SJCRH30 (cell line): ENCODE measurements around the gene ACVR2B. TPM values are rescaled to one million over a fixed set of nuclear protein-coding genes. Genes with fewer than 3 reads are reported as not detected.
"Not testable (repeated sequence)": the region's sequence is repeated elsewhere in the genome, so short reads cannot be mapped to it uniquely, and the experiment has no call there.

Experiments used
- DNase-seq, 2 experiments: peaks; one replicate each; pipeline ENCODE4 v3.0.0-alpha.2; 2015 to 2020
- H3K27ac ChIP-seq: fragments of 250-450 bp; sonication (Bioruptor Pico); 2 replicates; pipeline ENCODE4 v1.5.1; 2020; ENCODE audit warnings: mild to moderate bottlenecking, moderate library complexity
- H3K27me3 ChIP-seq: fragments of 250-450 bp; sonication (Bioruptor Pico); 2 replicates; pipeline ENCODE4 v1.5.1; 2020; ENCODE audit warnings: mild to moderate bottlenecking, moderate library complexity
- H3K36me3 ChIP-seq: fragments of 250-450 bp; sonication (Bioruptor Pico); 2 replicates; pipeline ENCODE4 v1.5.1; 2020; ENCODE audit warnings: mild to moderate bottlenecking, moderate library complexity
- H3K4me1 ChIP-seq: fragments of 250-450 bp; sonication (Bioruptor Pico); 2 replicates; pipeline ENCODE4 v1.5.1; 2020; ENCODE audit warnings: mild to moderate bottlenecking, moderate library complexity
- H3K4me3 ChIP-seq: fragments of 250-450 bp; sonication (Bioruptor Pico); 2 replicates; pipeline ENCODE4 v1.5.1; 2020; ENCODE audit warnings: mild to moderate bottlenecking, moderate library complexity
- H3K9me3 ChIP-seq: fragments of 250-450 bp; sonication (Bioruptor Pico); replicated peaks from 2 replicates; pipeline ENCODE4 v1.5.1; 2020; ENCODE audit warnings: mild to moderate bottlenecking, moderate library complexity
- total RNA-seq: library from RNA; depleted of rRNA; stranded (reverse); fragments of >200 nt; shearing (Covaris generic); gene quantifications from 2 replicates; pipeline ENCODE4 v1.2.3, GENCODE V29; 2014; rRNA removed

Gene ACVR2B
- 27.8 and 29.1 TPM in 2 replicates for total RNA-seq

DNA sequence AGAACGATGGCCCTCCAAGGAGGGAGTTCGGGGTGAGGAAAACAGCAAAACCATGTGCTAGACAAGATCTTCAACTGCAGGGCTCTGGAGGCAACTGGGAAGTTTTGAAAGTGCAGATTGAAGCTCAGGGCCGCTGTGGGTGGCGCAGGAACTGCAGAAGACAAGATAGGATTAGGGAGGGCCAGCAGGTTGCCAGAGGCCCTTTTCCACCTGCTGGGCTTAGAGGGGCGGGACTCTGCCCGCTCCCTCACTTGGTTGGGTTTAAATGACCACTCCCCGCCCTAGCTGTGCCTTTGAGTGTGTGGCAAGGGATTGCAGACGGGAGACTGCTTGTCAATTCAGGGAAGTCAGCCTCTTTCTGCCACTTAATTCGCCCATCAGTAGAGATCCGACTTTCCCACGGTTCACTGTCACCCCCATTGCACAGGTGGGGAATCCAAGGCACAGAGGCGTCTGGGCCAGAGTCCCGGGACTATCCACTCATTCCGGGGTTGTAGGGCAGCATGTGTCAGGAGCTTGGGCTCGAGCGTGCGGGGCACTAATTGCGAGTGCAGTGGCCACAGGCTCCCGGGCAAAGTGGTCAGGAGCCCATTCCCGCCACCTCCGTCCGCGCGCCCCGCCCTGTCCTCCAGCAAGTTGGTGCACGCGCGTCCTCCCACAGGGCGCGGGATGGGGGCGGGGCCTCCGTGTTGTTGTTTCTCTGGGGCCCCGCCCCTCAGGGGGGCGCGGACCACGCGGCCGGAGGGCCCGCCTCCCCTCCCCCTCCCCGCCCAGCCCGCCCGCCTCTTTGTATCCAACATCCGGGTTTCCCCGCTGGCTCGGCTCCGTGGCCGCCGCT lies at the start of gene ACVR2B:
TSS of gene ACVR2B (plus strand) at position 816 of the 838 bp plus-strand sequence. CDS start 433 bp downstream, outside the sequence.
- Histone ChIP-seq H3K9me3 (no peaks in the 10 kb centered on the region), H3K27me3 (no peaks in the 10 kb centered on the region), H3K4me3 (peak within 1 kb of the TSS; percentile 91), H3K27ac (peak within 1 kb of the TSS; percentile 86), H3K36me3 (no peaks in the 10 kb centered on the region), H3K4me1 (no peaks in the 10 kb centered on the region; the same call in 1 of the 2 replicates)
- DNase-seq, result peak; percentile 80 to 86

DNA sequence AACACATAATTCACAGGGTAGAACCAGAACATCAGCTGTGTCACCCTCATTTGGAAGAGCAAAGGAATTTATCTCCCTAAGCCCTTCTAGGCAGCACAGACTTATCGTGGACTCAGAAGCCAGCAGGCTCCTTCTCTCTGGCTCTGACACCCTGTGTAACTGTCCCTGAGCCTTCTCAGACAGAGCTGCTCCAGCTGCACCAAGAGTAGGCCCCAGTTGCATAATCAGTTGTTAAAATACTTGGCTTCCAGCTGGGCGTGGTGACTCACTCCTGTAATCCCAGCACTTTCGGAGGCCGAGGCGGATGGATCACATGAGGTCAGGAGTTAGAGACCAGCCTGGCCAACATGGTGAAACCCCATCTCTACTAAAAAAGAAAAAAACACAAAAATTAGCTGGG lies 49.4 kb upstream of the ACVR2B start:
- H3K4me3 ChIP-seq, result no peak overlapping the region
- H3K36me3 ChIP-seq, result no peaks in the 10 kb centered on the region; the same call in 1 of the 2 replicates
- H3K4me1 ChIP-seq, result no peaks in the 10 kb centered on the region
- H3K27me3 ChIP-seq, result no peaks in the 10 kb centered on the region
- DNase-seq, result no peak
- H3K27ac ChIP-seq, result no peak overlapping the region
- no peaks in the 10 kb centered on the region for H3K9me3 ChIP-seq

DNA sequence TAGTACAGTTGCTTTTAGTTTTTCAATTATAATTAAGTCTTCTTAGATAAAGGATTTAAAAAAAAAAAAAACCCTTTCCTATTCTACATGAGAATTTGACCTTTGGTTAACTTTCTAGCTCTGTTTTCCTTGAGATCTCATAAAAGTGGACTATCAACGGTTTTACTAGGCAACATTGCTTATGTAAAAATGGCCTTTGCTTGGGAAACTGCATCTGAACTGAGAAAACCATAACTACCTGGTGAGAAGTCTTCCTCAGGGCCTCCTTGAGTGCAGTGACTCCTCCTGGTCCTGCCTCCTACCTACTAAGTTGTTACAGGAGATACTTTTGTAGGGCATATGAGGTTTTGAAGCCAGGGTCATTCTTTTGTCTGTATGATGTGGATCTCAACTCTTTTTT lies 42.1 kb upstream of the ACVR2B start:
- Histone ChIP-seq H3K27me3 (no peaks in the 10 kb centered on the region), H3K27ac (no peak overlapping the region), H3K4me3 (no peak overlapping the region), H3K36me3 (no peaks in the 10 kb centered on the region), H3K9me3 (no peaks in the 10 kb centered on the region), H3K4me1 (no peaks in the 10 kb centered on the region)
- DNase-seq, result no peak

DNA sequence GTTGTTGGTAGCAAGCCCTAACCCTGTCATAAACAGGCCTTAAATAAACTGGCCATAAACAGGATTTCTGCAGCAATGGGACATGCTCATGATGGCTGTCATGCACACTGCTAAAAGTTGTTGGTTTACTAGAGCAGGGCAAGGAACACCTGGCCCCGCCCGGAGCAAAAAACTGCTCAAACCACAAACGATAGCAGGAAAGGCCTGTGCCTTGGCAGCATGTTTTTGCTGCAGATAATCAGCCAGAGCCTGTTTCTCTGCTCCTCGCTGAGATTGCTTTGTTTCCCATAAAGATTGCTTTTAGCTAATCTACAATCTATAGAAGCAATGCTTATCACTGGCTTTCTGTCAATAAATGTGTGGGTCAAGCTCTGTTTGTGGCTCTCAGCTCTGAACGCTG lies 32.9 kb upstream of the ACVR2B start:
- not testable (repeated sequence) for H3K9me3 ChIP-seq, H3K27me3 ChIP-seq, DNase-seq, H3K4me3 ChIP-seq, H3K4me1 ChIP-seq, H3K36me3 ChIP-seq, H3K27ac ChIP-seq

DNA sequence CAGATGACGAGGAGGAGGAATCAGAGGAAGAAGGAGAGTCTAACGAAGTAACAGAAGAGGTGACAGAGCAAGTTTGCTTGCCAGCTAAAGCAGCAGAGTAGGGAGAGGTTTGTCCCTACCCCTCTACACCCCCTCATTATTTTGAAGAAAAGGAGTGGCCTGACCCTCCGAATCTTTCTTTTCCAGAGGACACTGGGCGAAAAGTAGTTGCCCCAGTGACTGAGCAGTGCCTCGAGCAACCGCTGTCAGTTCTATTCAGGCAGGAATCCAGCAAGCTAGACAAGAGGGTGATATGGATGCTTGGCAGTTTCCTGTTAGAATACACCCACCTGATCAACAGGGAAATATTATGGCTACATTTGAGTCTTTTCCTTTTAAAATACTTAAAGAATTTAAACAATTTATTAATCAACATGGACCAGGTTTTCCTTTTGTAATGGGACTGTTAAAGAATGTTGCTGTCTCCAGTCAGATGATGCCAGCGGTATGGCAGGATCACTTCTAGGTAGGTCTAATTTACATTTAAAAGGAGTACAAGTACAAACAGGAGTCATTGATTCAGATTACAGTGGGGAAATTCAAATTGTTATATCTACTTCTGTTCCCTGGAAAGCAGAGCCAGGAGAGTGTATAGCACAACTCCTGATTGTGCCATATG lies 31.9 kb upstream of the ACVR2B start:
- no peaks in the 10 kb centered on the region for H3K36me3 ChIP-seq
- no peaks in the 10 kb centered on the region for H3K9me3 ChIP-seq
- H3K27ac ChIP-seq, result no peak overlapping the region
- H3K4me3 ChIP-seq, result no peak overlapping the region
- no peak for DNase-seq
- no peaks in the 10 kb centered on the region for H3K27me3 ChIP-seq
- no peaks in the 10 kb centered on the region for H3K4me1 ChIP-seq

DNA sequence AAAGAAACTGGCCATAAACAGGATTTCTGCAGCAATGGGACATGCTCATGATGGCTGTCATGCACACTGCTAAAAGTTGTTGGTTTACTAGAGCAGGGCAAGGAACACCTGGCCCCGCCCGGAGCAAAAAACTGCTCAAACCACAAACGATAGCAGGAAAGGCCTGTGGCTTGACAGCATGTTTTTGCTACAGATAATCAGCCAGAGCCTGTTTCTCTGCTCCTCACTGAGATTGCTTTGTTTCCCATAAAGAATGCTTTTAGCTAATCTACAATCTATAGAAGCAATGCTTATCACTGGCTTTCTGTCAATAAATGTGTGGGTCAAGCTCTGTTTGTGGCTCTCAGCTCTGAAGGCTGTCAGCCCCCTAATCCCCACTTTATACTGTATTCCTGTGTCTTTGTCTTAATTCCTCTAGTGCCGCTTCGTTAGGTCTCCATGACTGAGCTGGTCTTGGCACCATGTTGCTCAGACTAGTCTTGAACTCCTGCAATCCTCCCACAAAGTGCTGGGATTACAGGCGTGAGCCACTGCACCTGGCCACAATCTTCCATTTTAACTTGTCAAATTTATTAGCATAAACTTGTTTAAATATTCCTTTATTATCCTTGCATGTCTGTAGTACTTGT lies 26.8 kb upstream of the ACVR2B start:
- not testable (repeated sequence) for H3K9me3 ChIP-seq, H3K36me3 ChIP-seq, H3K4me3 ChIP-seq, H3K4me1 ChIP-seq, DNase-seq, H3K27me3 ChIP-seq, H3K27ac ChIP-seq

DNA sequence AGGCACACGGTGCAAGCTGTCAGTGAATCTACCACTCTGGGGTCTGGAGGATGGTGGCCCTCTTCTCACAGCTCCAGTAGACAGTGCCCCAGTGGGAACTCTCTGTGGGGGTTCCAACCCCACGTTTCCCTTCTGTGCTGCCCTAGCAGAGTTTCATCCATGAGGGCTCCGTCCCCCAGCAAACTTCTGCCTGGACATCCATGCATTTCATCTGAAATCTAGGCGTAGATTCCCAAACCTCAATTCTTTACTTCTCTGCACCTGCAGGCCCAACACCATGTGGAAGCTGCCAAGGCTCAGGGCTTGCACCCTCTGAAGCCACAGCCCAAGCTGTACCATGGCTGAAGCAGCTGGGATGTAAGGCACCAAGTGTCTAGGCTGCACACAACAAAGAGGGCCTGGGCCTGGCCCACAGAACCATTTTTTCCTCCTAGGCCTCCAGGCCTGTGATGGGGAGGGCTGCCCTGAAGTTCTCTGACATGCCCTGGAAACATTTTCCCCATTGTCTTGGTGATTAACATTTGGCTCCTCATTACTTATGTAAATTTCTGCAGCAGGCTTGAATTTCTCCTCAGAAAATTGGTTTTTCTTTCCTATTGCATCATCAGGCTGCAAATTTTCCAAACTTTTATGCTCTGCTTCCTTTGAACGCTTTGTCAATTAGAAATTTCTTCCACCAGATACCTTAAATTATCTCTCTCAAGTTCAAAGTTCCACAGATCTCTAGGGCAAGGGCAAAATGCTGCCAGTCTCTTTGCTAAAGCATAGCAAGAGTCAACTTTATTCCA lies 20.6 kb upstream of the ACVR2B start:
- H3K36me3 ChIP-seq, DNase-seq, H3K9me3 ChIP-seq, H3K4me3 ChIP-seq, H3K4me1 ChIP-seq, H3K27ac ChIP-seq, H3K27me3 ChIP-seq: not testable (repeated sequence)

DNA sequence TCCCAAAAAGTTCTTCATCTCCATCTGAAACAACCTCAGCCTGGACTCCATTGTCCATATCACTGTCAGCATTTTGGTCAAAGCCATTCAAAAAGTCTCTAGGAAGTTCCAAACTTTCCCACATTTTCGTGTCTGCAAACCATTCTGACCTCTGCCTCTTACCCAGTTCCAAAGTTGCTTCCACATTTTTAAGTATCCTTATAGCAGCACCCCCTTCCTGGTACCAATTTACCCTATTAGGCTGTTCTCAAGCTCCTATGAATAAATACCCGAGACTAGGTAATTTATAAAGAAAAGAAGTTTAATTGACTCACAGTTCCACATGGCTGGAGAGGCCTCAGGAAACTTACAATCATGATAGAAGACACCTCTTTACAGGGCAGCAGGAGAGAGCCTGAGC lies 20.0 kb upstream of the ACVR2B start:
- H3K27me3 ChIP-seq, H3K4me1 ChIP-seq, H3K4me3 ChIP-seq, H3K36me3 ChIP-seq, DNase-seq, H3K27ac ChIP-seq, H3K9me3 ChIP-seq: not testable (repeated sequence)

DNA sequence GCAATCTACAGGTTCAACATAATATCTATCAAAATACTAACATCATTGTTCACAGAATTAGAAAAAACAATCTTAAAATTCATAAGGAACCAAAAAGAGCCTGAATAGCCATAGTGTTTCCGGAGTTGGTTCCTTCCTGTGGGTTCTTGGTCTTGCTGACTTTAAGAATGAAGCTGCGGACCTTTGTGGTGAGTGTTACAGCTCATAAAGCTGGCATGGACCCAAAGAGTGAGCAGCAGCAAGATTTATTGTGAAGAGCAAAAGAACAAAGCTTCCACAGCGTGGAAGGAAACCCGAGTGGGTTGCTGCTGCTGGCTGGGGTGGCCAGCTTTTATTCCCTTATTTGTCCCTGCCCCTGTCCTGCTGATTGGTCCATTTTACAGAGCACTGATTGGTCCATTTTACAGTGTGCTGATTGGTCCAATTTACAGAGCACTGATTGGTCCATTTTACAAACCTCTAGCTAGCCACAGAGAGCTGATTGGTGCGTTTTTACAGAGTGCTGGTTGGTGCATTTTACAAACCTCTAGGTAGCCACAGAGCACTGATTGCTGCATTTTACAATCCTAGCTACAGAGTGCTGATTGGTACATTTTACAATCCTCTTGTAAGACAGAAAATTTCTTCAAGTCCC lies 15.1 kb upstream of the ACVR2B start:
- not testable (repeated sequence) for H3K36me3 ChIP-seq, H3K9me3 ChIP-seq, DNase-seq, H3K27ac ChIP-seq, H3K4me3 ChIP-seq, H3K4me1 ChIP-seq, H3K27me3 ChIP-seq

DNA sequence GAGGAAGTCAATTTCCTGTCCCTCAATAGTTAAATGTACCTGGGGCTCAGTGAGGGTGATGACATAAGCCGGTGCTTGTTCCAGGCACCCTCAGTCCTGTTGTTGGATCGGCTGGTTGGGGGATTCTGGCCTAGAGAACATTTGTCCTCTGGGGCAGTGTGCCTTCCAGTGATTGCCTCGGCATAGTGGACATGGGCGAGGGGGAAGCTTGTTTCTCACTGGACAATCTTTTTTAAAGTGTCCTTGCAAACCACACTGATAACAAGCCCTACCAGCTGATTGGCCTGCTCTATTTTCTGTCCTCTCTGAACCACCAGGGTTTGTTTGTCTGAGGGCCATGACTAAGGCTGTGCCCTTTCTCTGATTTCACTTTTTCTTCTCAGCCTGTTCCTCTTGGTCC lies 10.5 kb upstream of the ACVR2B start:
- DNase-seq, result not testable (repeated sequence)

DNA sequence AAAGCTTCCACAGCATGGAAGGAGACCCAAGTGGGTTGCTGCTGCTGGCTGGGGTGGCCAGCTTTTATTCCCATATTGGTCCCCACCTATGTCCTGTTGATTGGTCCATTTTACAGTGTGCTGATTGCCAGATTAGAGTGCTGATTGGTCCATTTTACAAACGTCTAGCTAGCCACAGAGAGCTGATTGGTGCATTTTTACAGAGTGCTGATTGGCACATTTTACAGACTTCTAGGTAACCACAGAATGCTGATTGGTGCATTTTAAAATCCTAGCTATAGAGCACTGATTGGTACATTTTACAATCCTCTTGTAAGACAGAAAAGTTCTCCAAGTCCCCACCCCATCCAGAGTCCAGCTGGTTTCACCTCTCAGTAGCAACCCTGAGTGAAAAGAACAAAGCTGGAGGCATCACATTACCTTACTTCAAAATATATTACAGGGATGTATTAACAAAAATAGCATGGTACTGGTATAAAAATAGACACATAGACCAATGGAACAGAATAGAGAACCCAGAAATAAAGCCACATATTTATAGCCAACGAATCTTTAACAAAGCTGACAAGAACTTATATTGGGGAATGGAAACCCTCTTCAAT lies 7.5 kb upstream of the ACVR2B start:
- no peaks in the 10 kb centered on the region for H3K4me1 ChIP-seq
- H3K4me3 ChIP-seq, result no peak overlapping the region
- H3K27me3 ChIP-seq, result no peaks in the 10 kb centered on the region
- no peak for DNase-seq
- no peaks in the 10 kb centered on the region for H3K9me3 ChIP-seq
- no peaks in the 10 kb centered on the region for H3K36me3 ChIP-seq
- H3K27ac ChIP-seq, result no peak overlapping the region

More for the DNA sequence above, 10.5 kb upstream of the ACVR2B start:
- H3K36me3 ChIP-seq, H3K4me3 ChIP-seq, H3K27ac ChIP-seq, H3K9me3 ChIP-seq, H3K4me1 ChIP-seq, H3K27me3 ChIP-seq: not testable (repeated sequence)

DNA sequence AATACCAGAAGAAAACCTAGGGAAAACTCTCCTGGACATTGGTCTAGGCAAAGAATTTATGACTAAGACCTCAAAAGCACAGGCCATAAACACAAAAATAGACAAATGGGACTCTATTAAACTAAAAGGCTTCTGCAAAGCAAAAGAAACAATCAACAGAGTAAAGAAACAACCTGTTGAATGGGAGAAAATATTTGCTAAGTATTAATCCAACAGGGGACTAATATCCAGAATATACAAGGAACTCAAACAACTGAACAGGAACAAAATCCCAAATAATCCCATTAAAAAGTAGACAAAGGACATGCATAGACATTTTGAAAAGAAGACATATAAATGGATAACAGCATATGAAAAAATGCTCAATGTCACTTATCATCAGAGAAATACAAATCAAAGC lies 6.9 kb upstream of the ACVR2B start:
- DNase-seq, result no peak
- no peaks in the 10 kb centered on the region for H3K4me1 ChIP-seq
- no peaks in the 10 kb centered on the region for H3K36me3 ChIP-seq
- H3K27ac ChIP-seq, result no peak overlapping the region
- no peak overlapping the region for H3K4me3 ChIP-seq
- no peaks in the 10 kb centered on the region for H3K27me3 ChIP-seq
- no peaks in the 10 kb centered on the region for H3K9me3 ChIP-seq

DNA sequence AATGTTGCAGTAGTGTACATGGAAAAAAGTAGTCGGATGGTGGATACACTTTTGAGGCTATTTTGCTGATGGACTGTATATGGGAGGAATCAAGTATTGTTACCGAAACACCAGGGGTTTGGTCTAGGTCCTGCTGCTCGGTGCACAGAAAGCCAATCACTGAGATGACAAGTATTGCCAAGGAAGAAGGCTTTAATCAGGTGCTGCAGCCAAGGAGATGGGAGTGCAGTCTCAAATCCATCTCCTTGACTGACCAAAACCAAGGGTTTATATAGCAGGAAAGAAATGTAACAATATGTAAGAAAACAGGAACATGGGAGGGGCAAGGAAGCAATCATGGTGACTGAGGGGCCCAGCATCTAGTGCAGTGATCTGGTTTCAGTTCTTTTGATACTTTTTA lies 2.8 kb upstream of the ACVR2B start:
- DNase-seq, result no peak
- no peaks in the 10 kb centered on the region for H3K36me3 ChIP-seq
- no peaks in the 10 kb centered on the region; the same call in 1 of the 2 replicates for H3K4me1 ChIP-seq
- H3K9me3 ChIP-seq, result no peaks in the 10 kb centered on the region
- H3K4me3 ChIP-seq, result no peak overlapping the region
- H3K27me3 ChIP-seq, result no peaks in the 10 kb centered on the region
- H3K27ac ChIP-seq, result no peak overlapping the region

DNA sequence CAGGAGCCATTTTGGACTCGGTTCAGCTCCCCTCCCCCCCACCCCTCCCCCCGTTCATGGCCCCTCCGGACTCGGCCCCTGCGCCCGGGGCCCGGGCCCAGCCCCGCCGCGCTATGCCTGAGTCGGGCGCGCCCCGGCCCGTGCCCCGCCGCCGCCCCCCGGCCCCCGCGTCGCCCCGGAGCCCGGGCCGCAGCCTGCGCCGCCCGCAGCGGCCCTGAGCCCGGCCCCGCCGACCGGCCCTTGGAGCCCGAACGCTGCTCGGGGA lies 155 bp downstream of the ACVR2B start:
- no peaks in the 10 kb centered on the region for H3K36me3 ChIP-seq
- no peaks in the 10 kb centered on the region for H3K9me3 ChIP-seq
- no peak overlapping the region; the same call in 1 of the 2 replicates for H3K27ac ChIP-seq
- H3K4me3 ChIP-seq, result peak overlapping the region; percentile 91
- H3K27me3 ChIP-seq, result no peaks in the 10 kb centered on the region
- DNase-seq, result no peak
- peaks cover 2% of the 10 kb centered on the region for H3K4me1 ChIP-seq
